Measurements from ENCODE around the gene SESTD1. TPM values are rescaled to one million over a fixed set of nuclear protein-coding genes. Genes with fewer than 3 reads are reported as not detected.
"Not testable (repeated sequence)": the region's sequence is repeated elsewhere in the genome, so short reads cannot be mapped to it uniquely, and the experiment has no call there.

The SESTD1 gene
- total RNA-seq, 4 donors from 2014 or later = 8.0 to 24.1 (median 10.5) TPM

DNA sequence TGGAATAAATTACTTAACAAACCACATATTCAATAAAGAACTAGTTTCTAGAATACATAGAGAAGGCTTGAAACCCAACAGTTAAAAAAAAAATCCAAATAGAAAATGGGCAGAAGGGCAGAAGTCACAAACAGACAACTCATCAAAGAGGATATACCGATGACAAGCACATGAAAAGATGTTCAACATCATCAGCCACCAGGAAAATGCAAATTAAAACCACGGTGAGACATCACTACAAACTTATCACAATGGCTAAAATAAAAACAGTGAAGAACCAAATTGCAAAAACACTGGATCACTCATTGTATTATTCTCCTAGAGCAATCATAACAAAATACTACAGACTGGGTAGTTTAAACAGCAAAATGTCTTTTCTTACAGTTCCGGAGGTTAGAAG lies 14.5 kb downstream of the SESTD1 start:
- Histone ChIP-seq H3K27me3 (no peaks in the 10 kb centered on the region), H3K4me1 (no peaks in the 10 kb centered on the region), H3K9me3 (no peaks in the 10 kb centered on the region), H3K4me3 (no peak overlapping the region), H3K36me3 (no peaks in the 10 kb centered on the region), H3K27ac (no peak overlapping the region)
- TF ChIP-seq, protein P1, sequence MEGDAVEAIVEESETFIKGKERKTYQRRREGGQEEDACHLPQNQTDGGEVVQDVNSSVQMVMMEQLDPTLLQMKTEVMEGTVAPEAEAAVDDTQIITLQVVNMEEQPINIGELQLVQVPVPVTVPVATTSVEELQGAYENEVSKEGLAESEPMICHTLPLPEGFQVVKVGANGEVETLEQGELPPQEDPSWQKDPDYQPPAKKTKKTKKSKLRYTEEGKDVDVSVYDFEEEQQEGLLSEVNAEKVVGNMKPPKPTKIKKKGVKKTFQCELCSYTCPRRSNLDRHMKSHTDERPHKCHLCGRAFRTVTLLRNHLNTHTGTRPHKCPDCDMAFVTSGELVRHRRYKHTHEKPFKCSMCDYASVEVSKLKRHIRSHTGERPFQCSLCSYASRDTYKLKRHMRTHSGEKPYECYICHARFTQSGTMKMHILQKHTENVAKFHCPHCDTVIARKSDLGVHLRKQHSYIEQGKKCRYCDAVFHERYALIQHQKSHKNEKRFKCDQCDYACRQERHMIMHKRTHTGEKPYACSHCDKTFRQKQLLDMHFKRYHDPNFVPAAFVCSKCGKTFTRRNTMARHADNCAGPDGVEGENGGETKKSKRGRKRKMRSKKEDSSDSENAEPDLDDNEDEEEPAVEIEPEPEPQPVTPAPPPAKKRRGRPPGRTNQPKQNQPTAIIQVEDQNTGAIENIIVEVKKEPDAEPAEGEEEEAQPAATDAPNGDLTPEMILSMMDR (IDR thresholded peaks at IDR 0.05) = no peak
- TF ChIP-seq EP300 (IDR thresholded peaks at IDR 0.05) (no peak), POLR2AphosphoS5 (IDR thresholded peaks at IDR 0.05) (no peak), POLR2A (IDR thresholded peaks at IDR 0.05) (no peak)
- no peak for DNase-seq (ENCODE audit: low spot score in 2 of 2)
- WGBS = 71% methylated on average over 3 of the region's 3 CpGs

DNA sequence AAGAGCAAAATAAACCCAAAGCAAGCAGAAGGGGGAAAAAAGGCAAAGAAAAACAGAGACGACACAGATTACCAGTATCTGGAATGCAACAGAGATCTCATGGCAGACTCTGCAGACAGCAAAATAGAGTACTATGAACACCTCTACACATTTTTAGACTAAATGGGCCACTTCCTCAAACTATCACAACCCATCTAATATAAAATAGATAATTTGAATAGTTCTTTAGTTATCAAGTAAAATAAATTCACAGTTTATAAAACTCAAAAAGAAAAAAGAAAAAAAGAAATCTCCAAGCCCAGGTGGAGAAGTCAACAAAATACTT lies 16.6 kb downstream of the SESTD1 start:
- Histone ChIP-seq H3K4me3 (no peak overlapping the region), H3K36me3 (no peaks in the 10 kb centered on the region), H3K27me3 (no peaks in the 10 kb centered on the region), H3K4me1 (no peaks in the 10 kb centered on the region), H3K9me3 (no peaks in the 10 kb centered on the region), H3K27ac (no peak overlapping the region)
- TF ChIP-seq, protein P1 (IDR thresholded peaks at IDR 0.05) = no peak
- TF ChIP-seq EP300 (IDR thresholded peaks at IDR 0.05) (no peak), POLR2AphosphoS5 (IDR thresholded peaks at IDR 0.05) (no peak), POLR2A (IDR thresholded peaks at IDR 0.05) (no peak)
- DNase-seq (ENCODE audit: low spot score in 2 of 2) = no peak
- whole genome bisulfite sequencing = 89% methylated on average over 1 of the region's 1 CpG

DNA sequence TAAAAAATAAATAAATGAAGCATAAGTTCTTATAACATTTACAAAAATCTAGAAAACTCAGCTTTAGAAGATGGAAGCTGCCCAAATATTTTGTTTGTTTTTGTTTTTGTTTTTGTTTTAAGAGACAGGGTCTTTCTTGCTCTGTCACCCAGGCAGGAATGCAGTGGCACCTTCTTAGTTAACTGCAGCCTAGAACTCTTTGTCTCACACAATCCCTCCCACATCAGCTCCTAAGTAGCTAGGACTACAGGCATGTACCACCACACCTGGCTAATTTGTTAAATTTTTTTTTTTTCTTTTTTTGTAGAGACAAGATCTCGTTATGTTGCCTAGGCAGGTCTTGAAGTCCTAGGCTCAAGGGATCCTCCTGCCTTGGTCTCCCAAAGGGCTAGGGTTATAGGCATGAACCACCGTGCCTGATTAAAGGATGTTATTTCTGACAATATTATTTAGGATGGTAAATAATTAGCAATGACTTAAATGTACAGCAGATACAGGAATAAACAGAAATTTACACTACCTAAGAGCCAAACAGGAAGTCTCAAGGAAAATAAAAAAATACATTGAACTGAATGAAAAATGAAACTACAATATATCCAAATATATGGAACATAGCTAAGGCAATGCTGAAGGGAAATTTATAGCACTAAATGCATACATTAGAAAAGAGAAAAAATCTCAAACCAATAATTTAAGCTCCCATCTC lies 17.2 kb downstream of the SESTD1 start:
- H3K4me3 ChIP-seq = no peak overlapping the region
- no peaks in the 10 kb centered on the region for H3K27me3 ChIP-seq
- 88% methylated on average over 2 of the region's 2 CpGs for WGBS
- TF ChIP-seq, protein P1 (IDR thresholded peaks at IDR 0.05) = no peak
- TF ChIP-seq POLR2AphosphoS5 (IDR thresholded peaks at IDR 0.05) (no peak), EP300 (IDR thresholded peaks at IDR 0.05) (no peak)
- no peaks in the 10 kb centered on the region for H3K9me3 ChIP-seq
- H3K4me1 ChIP-seq = no peaks in the 10 kb centered on the region
- no peak for DNase-seq (ENCODE audit: low spot score in 2 of 2)
- H3K36me3 ChIP-seq = no peaks in the 10 kb centered on the region
- H3K27ac ChIP-seq = no peak overlapping the region

DNA sequence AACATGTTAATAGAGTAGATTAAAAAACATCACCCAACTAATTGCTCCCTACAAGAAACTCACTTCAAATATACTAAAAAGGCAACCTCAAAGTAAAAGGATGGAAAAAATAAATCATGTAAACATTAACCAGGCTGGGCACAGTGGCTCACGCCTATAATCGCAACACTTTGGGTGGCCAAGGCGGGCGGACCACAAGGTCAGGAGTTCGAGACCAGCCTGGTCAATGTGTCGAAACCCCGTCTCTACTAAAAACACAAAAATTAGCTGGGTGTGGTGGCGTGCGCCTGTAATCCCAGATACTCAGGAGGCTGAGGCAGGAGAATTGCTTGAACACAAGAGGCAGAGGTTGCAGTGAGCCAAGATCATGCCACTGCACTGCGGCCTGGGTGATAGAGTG lies 18.8 kb downstream of the SESTD1 start:
- H3K27me3 ChIP-seq; H3K9me3 ChIP-seq; H3K4me3 ChIP-seq; DNase-seq (ENCODE audit: low spot score in 2 of 2); H3K27ac ChIP-seq; H3K36me3 ChIP-seq; H3K4me1 ChIP-seq: not testable (repeated sequence)
- 95% methylated on average over 10 of the region's 10 CpGs for WGBS

DNA sequence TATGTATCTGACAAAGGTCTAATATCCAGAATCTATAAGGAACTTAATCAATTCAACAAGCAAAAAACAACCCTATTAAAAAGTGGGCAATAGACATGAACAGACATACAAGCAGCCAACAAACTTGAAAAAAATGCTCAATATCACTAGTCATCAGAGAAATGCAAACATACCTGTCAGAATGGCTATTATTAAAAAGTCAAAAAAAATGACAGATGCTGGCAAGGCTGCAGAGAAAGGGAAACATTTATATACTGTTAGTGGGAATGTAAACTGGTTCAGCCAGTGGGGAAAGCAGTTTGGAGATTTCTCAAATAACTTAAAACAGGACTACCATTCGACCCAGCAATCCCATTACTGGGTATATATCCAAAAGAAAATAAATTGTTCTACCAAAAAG lies 21.6 kb downstream of the SESTD1 start:
- Histone ChIP-seq H3K27ac (no peak overlapping the region), H3K27me3 (no peaks in the 10 kb centered on the region), H3K4me1 (peaks cover 16% of the 10 kb centered on the region), H3K9me3 (no peaks in the 10 kb centered on the region), H3K36me3 (no peaks in the 10 kb centered on the region), H3K4me3 (no peak overlapping the region)
- no peak for TF ChIP-seq POLR2A (IDR thresholded peaks at IDR 0.05)
- no peak for TF ChIP-seq EP300 (IDR thresholded peaks at IDR 0.05)
- TF ChIP-seq, protein P1 (IDR thresholded peaks at IDR 0.05) = no peak
- no peak for TF ChIP-seq POLR2AphosphoS5 (IDR thresholded peaks at IDR 0.05)
- 54% methylated on average over 1 of the region's 1 CpG for WGBS
- no peak for DNase-seq (ENCODE audit: low spot score in 2 of 2)
